Measurements from ENCODE around the gene ABHD16A.

ABHD16A gene

GRCh38 chr6:31727034-31727716 is 24.1 kb upstream of the ABHD16A start (continued):
- TF ChIP-seq ZNF8 (CRISPR knock-in tag; IDR thresholded peaks at IDR 0.05): no peak
- TF ChIP-seq PPARA (CRISPR knock-in tag; IDR thresholded peaks at IDR 0.05; ENCODE audit: borderline replicate concordance): no peak

- no peak for ATAC-seq
- no peak for TF ChIP-seq ISL1 (CRISPR knock-in tag; IDR thresholded peaks at IDR 0.05)
- TF ChIP-seq RARB (CRISPR knock-in tag; IDR thresholded peaks at IDR 0.05): no peak
- no peak for TF ChIP-seq ESRRG (CRISPR knock-in tag; IDR thresholded peaks at IDR 0.05)
- no peak for TF ChIP-seq ZFP3 (CRISPR knock-in tag; IDR thresholded peaks at IDR 0.05)
- TF ChIP-seq, protein P1, sequence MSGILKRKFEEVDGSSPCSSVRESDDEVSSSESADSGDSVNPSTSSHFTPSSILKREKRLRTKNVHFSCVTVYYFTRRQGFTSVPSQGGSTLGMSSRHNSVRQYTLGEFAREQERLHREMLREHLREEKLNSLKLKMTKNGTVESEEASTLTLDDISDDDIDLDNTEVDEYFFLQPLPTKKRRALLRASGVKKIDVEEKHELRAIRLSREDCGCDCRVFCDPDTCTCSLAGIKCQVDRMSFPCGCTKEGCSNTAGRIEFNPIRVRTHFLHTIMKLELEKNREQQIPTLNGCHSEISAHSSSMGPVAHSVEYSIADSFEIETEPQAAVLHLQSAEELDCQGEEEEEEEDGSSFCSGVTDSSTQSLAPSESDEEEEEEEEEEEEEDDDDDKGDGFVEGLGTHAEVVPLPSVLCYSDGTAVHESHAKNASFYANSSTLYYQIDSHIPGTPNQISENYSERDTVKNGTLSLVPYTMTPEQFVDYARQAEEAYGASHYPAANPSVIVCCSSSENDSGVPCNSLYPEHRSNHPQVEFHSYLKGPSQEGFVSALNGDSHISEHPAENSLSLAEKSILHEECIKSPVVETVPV (CRISPR knock-in tag; IDR thresholded peaks at IDR 0.05): no peak
- no peak for TF ChIP-seq ZC3H10 (CRISPR knock-in tag; IDR thresholded peaks at IDR 0.05)
- no peak for TF ChIP-seq ZNF565 (CRISPR knock-in tag; conservative IDR thresholded peaks at IDR 0.05; ENCODE audit: low read depth)
Observed at GRCh38 chr6:31725502-31726350, 22.6 kb upstream of the ABHD16A start.

GRCh38 chr6:31723980-31724691 is 21.0 kb upstream of the ABHD16A start:
- TF ChIP-seq, protein P2, sequence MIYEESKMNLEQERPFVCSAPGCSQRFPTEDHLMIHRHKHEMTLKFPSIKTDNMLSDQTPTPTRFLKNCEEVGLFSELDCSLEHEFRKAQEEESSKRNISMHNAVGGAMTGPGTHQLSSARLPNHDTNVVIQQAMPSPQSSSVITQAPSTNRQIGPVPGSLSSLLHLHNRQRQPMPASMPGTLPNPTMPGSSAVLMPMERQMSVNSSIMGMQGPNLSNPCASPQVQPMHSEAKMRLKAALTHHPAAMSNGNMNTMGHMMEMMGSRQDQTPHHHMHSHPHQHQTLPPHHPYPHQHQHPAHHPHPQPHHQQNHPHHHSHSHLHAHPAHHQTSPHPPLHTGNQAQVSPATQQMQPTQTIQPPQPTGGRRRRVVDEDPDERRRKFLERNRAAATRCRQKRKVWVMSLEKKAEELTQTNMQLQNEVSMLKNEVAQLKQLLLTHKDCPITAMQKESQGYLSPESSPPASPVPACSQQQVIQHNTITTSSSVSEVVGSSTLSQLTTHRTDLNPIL (CRISPR knock-in tag; IDR thresholded peaks at IDR 0.05; ENCODE audit: low read depth): no peak
- TF ChIP-seq, protein P3, sequence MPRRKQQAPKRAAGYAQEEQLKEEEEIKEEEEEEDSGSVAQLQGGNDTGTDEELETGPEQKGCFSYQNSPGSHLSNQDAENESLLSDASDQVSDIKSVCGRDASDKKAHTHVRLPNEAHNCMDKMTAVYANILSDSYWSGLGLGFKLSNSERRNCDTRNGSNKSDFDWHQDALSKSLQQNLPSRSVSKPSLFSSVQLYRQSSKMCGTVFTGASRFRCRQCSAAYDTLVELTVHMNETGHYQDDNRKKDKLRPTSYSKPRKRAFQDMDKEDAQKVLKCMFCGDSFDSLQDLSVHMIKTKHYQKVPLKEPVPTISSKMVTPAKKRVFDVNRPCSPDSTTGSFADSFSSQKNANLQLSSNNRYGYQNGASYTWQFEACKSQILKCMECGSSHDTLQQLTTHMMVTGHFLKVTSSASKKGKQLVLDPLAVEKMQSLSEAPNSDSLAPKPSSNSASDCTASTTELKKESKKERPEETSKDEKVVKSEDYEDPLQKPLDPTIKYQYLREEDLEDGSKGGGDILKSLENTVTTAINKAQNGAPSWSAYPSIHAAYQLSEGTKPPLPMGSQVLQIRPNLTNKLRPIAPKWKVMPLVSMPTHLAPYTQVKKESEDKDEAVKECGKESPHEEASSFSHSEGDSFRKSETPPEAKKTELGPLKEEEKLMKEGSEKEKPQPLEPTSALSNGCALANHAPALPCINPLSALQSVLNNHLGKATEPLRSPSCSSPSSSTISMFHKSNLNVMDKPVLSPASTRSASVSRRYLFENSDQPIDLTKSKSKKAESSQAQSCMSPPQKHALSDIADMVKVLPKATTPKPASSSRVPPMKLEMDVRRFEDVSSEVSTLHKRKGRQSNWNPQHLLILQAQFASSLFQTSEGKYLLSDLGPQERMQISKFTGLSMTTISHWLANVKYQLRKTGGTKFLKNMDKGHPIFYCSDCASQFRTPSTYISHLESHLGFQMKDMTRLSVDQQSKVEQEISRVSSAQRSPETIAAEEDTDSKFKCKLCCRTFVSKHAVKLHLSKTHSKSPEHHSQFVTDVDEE (CRISPR knock-in tag; IDR thresholded peaks at IDR 0.05): no peak
- TF ChIP-seq PATZ1 (CRISPR knock-in tag; IDR thresholded peaks at IDR 0.05; ENCODE audit: borderline replicate concordance): no peak
- TF ChIP-seq ISL1 (CRISPR knock-in tag; IDR thresholded peaks at IDR 0.05): no peak
- TF ChIP-seq ZFP3 (CRISPR knock-in tag; IDR thresholded peaks at IDR 0.05): no peak
- TF ChIP-seq RARB (CRISPR knock-in tag; IDR thresholded peaks at IDR 0.05): no peak
- no peak for TF ChIP-seq TCF4 (CRISPR knock-in tag; IDR thresholded peaks at IDR 0.05; ENCODE audit: borderline replicate concordance)
- no peak for TF ChIP-seq ARNTL (CRISPR knock-in tag; IDR thresholded peaks at IDR 0.05; ENCODE audit: borderline replicate concordance, low read depth)
- TF ChIP-seq BACH2 (CRISPR knock-in tag; IDR thresholded peaks at IDR 0.05; ENCODE audit: borderline replicate concordance): no peak
- no peak for TF ChIP-seq ZNF70 (CRISPR knock-in tag; IDR thresholded peaks at IDR 0.05)
- TF ChIP-seq ZFP30 (CRISPR knock-in tag; IDR thresholded peaks at IDR 0.05): no peak
- ATAC-seq: no peak; the same call in 2 of the 3 replicates
